RKO (cell line): ENCODE data around the gene RPH3AL.
"Not testable (repeated sequence)": the region's sequence is repeated elsewhere in the genome, so short reads cannot be mapped to it uniquely, and the experiment has no call there.

Experiments used
- DNase-seq: peaks from one replicate; pipeline ENCODE4 v3.0.0-alpha.2; 2016; ENCODE audit warnings: low spot score

Gene RPH3AL

GRCh38 chr17:226108-227077, 126.2 kb downstream of the RPH3AL start:
- DNase-seq: no peak

DNA sequence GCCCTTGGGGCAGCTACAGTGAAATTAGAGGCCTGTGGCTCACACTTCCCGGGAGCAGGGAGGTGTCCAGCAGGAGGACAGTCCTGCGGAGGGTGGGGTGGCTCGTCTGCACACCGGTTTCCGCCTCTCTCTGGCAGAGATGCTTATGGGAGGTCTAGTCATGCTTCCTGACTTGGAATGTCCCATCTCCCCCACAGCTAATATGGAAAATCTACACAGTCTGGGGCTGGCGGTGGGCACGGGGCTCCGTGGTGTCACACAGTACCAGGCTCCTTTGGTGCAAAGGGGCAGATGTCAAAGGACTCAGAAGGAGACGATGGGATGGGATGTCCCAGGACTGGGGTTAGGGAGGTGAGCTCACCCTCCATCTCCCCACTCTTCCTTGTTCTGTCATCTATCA, 127.1 kb downstream of the RPH3AL start:
- DNase-seq: no peak

- DNase-seq: not testable (repeated sequence)
Observed at GRCh38 chr17:224576-224975, 128.0 kb downstream of the RPH3AL start.

DNA sequence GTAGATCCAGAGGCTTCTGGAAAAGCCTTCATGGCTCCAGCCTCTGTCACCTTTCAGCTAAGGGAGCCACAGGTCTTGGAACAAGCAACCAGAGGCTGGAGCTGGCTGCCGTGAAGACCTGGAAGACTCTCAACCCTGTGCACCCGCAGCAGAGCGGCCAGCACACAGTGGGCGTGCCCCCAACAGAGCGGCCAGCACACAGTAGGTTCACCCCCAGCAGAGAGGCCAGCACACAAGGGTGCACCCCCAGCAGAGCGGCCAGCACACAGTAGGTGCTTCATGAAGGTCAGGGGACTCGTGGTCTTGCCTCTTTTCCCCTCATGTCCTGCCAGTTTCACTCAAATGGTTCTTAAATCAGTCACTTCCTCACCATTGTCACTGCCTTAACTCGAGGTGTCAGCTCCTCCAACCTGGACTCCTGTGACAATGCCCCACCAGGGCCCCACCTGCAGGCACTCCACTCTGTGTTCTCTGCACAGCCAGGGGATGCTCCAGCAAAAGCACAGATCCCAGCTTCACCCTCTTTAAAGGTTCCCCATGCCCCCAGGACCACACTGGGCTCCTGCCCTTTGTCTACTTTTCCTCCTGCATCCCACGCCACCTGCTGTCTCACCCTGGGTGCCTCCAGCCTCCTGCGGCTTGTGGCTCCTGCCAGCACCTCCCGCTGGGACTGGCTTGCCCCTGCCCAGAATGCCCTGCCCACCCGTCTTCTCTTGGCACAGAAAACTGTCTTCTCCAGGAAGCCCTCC, 128.7 kb downstream of the RPH3AL start:
- DNase-seq: no peak

GRCh38 chr17:222172-222571, 130.4 kb downstream of the RPH3AL start:
- no peak for DNase-seq

GRCh38 chr17:219696-220095, 132.9 kb downstream of the RPH3AL start:
- no peak for DNase-seq

GRCh38 chr17:218432-219110, 134.0 kb downstream of the RPH3AL start:
- no peak for DNase-seq

GRCh38 chr17:216625-217024, 136.0 kb downstream of the RPH3AL start:
- no peak for DNase-seq

DNA sequence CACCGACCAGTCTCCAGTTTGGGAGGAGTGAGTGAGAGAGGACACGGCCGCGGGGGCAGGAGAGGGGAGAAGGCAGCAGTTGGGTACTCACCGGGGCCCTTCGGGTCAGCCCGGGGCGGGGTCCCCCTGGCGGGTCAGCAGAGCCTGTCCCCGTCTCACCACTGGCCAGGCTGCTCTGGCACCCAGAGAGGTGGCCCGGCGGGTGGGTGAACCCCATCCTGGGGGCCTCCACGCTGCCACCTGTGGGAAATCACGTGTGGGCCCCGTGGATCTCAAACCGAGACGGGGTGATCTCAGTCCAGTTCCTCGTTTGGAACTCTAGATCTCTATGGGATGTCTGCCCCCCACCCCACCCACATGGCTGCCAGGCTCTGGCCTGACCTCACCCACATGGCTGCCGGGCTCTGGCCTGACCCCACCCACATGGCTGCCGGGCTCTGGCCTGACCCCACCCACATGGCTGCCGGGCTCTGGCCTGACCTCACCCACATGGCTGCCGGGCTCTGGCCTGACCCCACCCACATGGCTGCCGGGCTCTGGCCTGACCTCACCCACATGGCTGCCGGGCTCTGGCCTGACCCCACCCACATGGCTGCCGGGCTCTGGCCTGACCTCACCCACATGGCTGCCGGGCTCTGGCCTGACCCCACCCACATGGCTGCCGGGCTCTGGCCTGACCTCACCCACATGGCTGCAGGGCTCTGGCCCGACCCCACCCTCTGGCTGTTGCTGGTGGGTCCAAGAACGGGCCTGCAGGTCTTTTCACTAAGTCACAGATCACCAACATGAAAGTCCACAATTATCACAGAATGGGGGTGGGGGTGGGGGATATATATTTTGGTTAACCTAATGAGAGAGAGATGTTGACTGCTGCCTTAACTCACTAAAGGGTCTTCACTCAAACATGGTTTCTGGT, 136.8 kb downstream of the RPH3AL start:
- not testable (repeated sequence) for DNase-seq

GRCh38 chr17:214881-215331, 137.7 kb downstream of the RPH3AL start:
- no peak for DNase-seq

DNA sequence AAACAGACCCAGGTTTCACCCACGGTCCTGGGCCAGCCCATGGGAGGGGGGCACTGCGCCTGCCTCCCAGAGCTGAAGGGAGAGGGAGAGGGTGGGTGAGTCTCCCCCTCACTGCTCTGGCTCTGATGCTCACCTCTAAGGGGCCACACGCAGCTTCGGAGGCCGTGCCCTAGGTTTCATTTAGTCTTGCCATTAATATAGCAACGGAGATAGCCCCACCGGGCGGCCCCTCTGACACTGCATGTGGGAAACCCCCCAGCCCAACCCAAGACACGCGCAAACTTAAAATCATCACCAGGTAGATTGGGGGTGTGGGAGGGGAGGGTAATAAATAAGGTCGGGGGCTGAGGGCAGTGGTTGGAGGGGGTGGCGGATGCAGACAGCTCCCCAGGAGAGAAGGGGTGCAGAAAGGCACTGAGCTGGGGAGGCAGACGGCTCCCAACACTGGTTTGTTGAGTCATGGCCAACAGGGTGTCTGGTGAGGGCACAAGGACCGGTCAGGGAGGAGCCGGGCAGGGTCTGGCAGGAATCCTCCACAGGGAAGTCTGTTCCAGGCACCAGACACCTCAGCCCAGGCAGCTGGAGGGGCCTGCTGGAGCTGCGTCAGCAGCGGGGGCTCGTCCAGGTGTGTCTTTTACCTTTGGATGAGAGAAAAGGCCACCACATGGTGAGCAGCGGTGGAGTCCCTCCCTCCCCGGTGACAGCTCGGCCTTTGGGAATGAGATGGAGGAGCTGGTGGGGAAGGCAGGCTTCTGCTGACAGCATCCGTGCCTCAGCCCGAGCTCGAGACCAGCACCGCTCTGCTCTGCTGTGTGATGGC, 139.1 kb downstream of the RPH3AL start:
- DNase-seq: no peak

GRCh38 chr17:210402-210801, 142.2 kb downstream of the RPH3AL start:
- no peak for DNase-seq

- DNase-seq: no peak
Observed at GRCh38 chr17:208429-208828, 144.2 kb downstream of the RPH3AL start.

- DNase-seq: no peak
Observed at GRCh38 chr17:207775-208174, 144.8 kb downstream of the RPH3AL start.

DNA sequence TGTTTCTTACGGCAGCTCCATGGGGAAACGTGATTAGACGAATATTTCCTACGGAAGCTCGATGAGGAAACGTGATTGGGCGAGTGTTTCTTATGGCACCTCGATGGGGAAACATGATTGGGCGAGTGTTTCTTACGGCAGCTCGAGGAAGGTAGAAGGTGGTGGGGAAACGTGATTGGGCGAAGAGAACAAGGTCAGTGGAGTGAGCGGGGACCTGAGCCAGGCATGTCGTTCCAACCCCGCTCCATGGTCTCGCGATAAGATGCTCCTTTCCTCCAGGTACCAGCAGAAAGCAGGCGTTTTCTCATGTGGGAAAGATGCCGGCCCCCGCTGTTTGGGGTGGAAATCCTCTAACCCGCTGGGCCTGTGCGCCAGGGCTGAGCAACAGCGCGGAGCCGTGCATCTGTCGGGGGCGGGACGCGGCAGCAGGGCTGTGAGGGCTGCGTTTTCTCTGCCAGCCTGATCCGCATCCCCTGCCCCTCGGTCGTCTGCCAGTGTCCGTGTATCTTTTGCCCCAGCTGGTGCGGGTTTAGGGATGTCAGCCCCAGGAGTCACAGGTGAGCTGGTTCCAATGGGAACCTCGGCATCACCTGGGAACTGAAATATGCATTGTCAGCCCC, 145.6 kb downstream of the RPH3AL start:
- no peak for DNase-seq

DNA sequence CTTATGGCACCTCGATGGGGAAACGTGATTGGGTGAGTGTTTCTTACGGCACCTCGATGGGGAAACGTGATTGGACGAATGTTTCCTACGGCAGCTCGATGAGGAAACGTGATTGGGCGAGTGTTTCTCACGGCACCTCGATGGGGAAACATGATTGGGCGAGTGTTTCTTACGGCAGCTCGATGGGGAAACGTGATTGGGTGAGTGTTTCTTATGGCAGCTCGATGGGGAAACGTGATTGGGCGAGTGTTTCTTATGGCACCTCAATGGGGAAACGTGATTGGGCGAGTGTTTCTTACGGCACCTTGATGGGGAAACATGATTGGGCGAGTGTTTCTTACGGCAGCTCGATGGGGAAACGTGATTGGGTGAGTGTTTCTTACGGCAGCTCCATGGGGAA, 146.1 kb downstream of the RPH3AL start:
- not testable (repeated sequence) for DNase-seq

- DNase-seq: no peak
Observed at GRCh38 chr17:205817-206216, 146.8 kb downstream of the RPH3AL start.

DNA sequence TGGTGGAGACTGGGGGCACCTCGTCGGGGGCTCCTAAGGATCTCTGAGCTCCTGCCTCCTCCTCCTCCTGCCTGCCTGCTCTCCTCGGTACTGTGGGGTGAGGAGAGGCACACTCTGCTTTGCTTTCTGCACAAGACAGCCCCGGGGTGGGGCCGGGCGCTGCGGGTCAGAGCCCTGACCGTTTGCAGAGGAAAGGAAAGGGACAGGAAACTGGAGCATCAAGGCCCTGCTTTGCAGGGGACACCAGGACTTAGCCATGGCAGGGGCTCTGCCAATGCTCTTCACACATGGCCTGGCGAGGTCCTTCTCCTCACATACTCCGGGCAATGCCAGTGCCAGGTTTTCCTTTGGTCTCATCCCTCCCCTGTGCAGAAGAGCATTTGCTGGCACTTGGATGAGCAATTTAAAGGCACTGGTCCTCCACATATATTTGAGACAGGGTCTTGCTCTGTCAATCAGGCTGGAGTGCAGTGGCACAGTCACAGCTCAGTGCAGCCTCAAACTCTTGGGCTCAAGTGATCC, 147.4 kb downstream of the RPH3AL start:
- DNase-seq: no peak

DNA sequence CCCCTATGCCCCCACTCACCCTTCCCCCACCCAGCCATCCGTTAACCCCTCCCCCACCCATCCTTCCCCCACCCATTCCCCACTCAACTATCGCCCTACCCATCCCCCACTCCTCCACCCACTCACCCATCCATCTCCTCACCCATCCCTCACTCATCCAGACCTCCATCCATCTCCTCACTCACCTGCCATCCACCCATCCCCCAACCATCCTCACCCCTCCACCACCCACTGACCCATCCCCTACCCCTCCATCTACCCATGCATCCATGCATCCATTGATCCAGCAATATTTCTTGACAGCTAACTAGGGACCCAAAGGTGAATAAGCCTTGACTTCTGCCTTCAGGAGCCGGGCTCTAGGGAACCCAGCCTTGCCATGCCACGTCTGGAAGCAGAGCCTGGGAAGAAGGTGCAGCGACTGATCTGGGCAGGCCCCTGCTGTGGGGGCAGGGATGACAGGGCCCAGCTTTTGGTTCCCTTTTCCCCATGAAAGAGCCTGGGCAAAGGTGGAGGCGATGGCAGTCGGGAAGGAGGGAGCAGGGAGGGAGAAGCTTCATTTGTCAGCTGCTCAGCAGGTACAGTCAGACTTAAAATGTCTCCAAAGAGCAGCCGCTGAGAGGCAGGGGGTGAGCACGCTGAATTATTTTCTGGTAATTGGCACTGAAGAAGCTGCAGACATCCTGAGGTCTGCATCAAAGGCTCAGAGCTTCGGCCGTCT, 148.0 kb downstream of the RPH3AL start:
- no peak for DNase-seq
